GM23338 (cell line): ENCODE results near the gene CEP70.

Source experiments
- CREB1 ChIP-seq: fragments of 250-450 bp; sonication (Bioruptor Pico); IDR thresholded peaks from 2 replicates; pipeline ENCODE4 v1.5.0; 2020; ENCODE audit warnings: low read depth, mild to moderate bottlenecking, moderate library complexity
- CTCF ChIP-seq, 2 experiments: fragments of 200-600 bp in 1 of 2; sonication (generic) in 1 of 2; conservative IDR thresholded peaks; 2 replicates each; pipeline versions ENCODE4 v1.5.1 to v1.6.1; 2016 to 2017; ENCODE audit warnings: antibody characterized with exemption in 2 of 2, low read depth in 2 of 2, mild to moderate bottlenecking in 2 of 2, moderate library complexity in 1 of 2
- ETS1 ChIP-seq: IDR thresholded peaks from 2 replicates; pipeline ENCODE4 v1.6.1; 2016; ENCODE audit warnings: antibody characterized with exemption
- EZH2 ChIP-seq: fragments of 200-600 bp; sonication (generic); IDR thresholded peaks from one replicate; pipeline ENCODE4 v1.8.0; 2017; ENCODE audit warnings: antibody characterized with exemption, mild to moderate bottlenecking, low read depth; ENCODE audit not compliant: unreplicated experiment
- EZH2phosphoT487 ChIP-seq: fragments of 200-600 bp; sonication (generic); IDR thresholded peaks from one replicate; pipeline ENCODE4 v1.8.1; 2018; ENCODE audit warnings: antibody characterized with exemption; ENCODE audit not compliant: unreplicated experiment
- JUNB ChIP-seq: IDR thresholded peaks from one replicate; pipeline ENCODE4 v1.6.1; 2016; ENCODE audit warnings: antibody characterized with exemption; ENCODE audit not compliant: unreplicated experiment
- NANOG ChIP-seq: IDR thresholded peaks from 2 replicates; pipeline ENCODE4 v1.6.1; 2016; ENCODE audit warnings: antibody characterized with exemption, borderline replicate concordance
- POLR2AphosphoS5 ChIP-seq: IDR thresholded peaks from 2 replicates; pipeline ENCODE4 v1.6.1; 2016; ENCODE audit warnings: antibody characterized with exemption, low read depth
- REST ChIP-seq: IDR thresholded peaks from one replicate; pipeline ENCODE4 v1.6.1; 2018; ENCODE audit warnings: antibody characterized with exemption; ENCODE audit not compliant: unreplicated experiment
- ZNF114 ChIP-seq: fragments of 250-450 bp; sonication (Bioruptor Pico); IDR thresholded peaks from 2 replicates; pipeline ENCODE4 v1.5.0; 2020; ENCODE audit warnings: mild to moderate bottlenecking, moderate library complexity
- ZNF331 ChIP-seq: fragments of 250-450 bp; sonication (Bioruptor Pico); IDR thresholded peaks from 2 replicates; pipeline ENCODE4 v1.5.0; 2020; ENCODE audit warnings: low read depth, mild to moderate bottlenecking, moderate library complexity
- ZNF462 ChIP-seq: fragments of 250-450 bp; sonication (Bioruptor Pico); IDR thresholded peaks from 2 replicates; pipeline ENCODE4 v1.5.0; 2020; ENCODE audit warnings: mild to moderate bottlenecking, moderate library complexity

- TF ChIP-seq CTCF (conservative IDR thresholded peaks at IDR 0.05; ENCODE audit: low read depth in 2 of 2) (no peak), EZH2 (no peak), POLR2AphosphoS5 (no peak), REST (no peak), CREB1 (CRISPR knock-in tag) (no peak), NANOG (no peak), JUNB (no peak), ZNF114 (CRISPR knock-in tag) (no peak), EZH2phosphoT487 (no peak), ZNF331 (no peak), ZNF462 (CRISPR knock-in tag) (no peak), ETS1 (no peak)
These were observed 44.6 kb upstream of the CEP70 start for GRCh38 chr3:138638641-138639040.
